Epithelial cell of proximal tubule (primary cell): ENCODE results near the gene FAN1. TPM values are rescaled to one million over a fixed set of nuclear protein-coding genes. Genes with fewer than 3 reads are reported as not detected.

ENCODE experiments used
- DNase-seq: peaks from one replicate; pipeline ENCODE4 v3.0.0-alpha.2; 2011; ENCODE audit warnings: low read depth
- H3K4me3 ChIP-seq: 2 replicates; pipeline ENCODE4 v1.5.1; 2011; ENCODE audit warnings: low read depth, mild to moderate bottlenecking, low read length
- total RNA-seq: library from RNA; depleted of rRNA; stranded (reverse); fragments of >200 nt; gene quantifications from 2 replicates; pipeline ENCODE4 v1.2.3, GENCODE V29; 2015
- TF ChIP-seq, protein P1 (sequence below): conservative IDR thresholded peaks from 2 replicates; pipeline ENCODE4 v1.5.1; 2012; ENCODE audit warnings: low read depth, mild to moderate bottlenecking, low read length

The FAN1 gene
- total RNA-seq, 1 donor from 2014 or later = 9.1 TPM

DNA sequence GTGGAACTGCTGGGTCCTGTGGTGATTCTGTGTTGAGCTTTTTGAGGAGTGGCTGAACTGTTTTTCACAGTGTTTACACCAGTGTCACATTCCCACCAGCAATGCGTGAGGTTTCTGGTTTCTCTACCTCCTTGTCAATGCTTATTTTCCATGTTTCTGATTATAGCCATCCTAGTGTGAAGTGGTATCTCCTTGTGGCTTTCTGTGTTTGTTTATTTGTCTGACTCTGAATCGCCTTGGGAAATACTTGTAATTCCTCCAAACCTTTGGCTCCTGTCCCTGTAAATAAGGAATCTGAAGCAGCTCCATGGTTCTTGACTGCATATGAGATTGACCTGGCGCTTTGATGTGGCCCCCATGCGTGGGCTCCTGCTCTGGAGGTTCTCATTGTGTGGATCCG is 20.6 kb downstream of the FAN1 start:
- H3K4me3 ChIP-seq = no peak overlapping the region
- no peak for DNase-seq
- TF ChIP-seq, protein P1, sequence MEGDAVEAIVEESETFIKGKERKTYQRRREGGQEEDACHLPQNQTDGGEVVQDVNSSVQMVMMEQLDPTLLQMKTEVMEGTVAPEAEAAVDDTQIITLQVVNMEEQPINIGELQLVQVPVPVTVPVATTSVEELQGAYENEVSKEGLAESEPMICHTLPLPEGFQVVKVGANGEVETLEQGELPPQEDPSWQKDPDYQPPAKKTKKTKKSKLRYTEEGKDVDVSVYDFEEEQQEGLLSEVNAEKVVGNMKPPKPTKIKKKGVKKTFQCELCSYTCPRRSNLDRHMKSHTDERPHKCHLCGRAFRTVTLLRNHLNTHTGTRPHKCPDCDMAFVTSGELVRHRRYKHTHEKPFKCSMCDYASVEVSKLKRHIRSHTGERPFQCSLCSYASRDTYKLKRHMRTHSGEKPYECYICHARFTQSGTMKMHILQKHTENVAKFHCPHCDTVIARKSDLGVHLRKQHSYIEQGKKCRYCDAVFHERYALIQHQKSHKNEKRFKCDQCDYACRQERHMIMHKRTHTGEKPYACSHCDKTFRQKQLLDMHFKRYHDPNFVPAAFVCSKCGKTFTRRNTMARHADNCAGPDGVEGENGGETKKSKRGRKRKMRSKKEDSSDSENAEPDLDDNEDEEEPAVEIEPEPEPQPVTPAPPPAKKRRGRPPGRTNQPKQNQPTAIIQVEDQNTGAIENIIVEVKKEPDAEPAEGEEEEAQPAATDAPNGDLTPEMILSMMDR = no peak

DNA sequence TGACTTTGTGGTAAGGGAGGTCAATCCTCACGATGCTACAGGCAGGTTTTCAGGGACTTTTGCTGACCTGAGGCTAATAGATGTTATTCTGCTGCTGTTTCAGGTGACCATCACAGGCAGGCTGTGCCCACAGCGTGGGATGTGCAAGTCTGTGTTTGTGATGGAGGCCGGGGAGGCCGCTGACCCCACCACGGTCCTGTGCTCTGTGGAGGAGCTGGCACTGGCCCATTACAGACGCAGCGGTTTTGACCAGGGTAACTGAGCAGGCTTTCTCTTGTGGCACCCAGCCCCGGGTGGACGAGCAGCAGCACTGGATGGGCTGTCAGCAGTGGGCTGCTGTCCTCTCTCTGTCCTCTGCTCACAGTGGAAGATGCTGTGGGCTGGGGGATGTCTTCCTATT is 22.0 kb downstream of the FAN1 start:
- H3K4me3 ChIP-seq = no peak overlapping the region
- TF ChIP-seq, protein P1 = no peak
- DNase-seq = no peak

DNA sequence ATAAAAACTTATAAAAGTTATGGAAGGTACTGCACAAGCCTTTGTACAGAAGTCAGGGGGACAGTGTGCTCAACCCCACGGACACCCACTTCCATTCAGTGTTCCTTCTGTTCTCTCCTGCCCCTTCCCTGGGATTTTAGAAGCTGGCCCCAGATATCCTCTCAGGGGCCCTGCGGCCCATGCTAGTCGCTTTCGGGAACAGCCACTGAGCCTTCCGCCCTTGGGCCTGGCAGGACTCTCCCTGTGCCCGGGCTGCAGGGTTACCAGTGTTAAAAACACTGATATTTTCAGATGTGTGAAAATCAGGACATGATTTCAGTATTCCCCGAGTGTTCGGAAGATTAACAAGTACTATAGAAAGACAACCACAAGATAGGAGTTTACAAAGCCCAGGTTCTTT is 22.4 kb downstream of the FAN1 start:
- DNase-seq = no peak
- no peak overlapping the region for H3K4me3 ChIP-seq
- TF ChIP-seq, protein P1 = no peak

DNA sequence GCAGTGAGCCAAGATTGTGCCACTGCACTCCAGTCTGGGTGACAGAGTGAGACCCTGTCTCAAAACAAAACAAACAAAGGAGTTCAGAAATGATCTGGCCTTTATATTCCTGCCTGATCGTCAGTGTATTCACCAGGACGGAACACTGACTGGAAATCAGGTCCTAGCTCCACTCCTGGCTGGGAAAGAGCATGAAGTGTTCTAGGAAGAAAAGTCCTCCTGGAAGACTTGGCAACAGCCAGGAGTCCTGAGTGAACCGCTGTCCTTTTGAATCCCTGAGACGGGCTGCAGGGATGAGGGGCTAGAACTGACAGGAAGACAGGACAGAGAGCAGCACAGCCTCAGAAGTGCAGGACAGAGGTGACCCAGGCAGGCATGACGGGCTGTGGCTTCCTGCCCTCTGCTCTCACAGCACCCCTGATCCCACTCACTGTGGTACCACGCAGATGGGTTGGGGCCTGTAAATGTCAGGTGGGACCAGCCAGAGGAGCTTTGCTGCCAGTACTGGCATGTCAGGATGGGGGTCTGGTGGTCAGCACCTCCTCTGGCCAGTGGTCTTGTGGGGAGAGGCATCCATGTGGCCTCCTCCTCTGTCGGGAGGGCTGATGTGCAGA is 23.5 kb downstream of the FAN1 start:
- H3K4me3 ChIP-seq = no peak overlapping the region
- DNase-seq = no peak
- TF ChIP-seq, protein P1 = no peak

DNA sequence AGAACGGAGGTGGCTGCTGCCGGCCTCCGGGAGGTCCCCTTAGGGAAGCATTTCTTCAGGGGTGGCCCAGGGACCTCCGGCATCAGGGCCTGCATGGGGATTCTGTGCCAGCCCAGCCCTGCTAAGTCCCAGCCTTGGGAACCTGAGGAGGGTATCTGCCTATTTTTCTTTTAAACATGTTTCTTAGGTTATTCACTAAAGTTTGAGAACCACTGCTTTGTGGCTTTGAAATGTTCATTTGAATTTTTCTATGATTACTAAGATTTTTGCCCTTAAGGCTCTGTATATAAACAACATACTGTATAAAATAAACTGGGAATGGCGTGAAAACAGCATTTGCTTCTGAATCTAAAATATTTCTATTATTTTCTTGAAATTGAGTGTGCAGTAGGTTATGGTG is 24.4 kb downstream of the FAN1 start:
- no peak for DNase-seq
- no peak overlapping the region for H3K4me3 ChIP-seq
- TF ChIP-seq, protein P1 = no peak

DNA sequence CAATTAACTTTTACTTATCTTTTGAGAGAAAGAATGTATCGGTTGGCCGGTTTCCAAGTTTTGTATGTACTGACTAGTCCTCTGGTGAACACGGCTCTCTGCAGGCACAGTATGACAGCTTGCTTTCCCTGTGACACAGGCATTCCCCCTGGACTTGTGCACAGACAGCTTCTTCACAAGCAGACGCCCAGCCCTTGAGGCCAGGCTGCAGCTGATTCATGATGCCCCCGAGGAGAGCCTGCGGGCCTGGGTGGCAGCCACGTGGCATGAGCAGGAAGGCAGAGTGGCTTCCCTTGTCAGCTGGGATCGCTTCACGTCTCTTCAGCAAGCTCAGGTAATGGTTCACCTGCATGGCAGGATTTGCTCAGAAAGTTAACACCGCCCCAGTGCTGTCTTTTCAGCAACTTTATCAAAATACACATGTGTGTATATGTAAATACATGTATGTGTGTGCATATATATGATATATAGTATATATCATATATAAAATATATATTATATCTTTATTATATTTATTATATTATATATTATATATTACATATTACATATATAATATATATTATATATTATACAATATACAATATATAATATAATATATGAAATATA is 25.5 kb downstream of the FAN1 start:
- TF ChIP-seq, protein P1 = no peak
- no peak for DNase-seq
- H3K4me3 ChIP-seq = no peak overlapping the region

DNA sequence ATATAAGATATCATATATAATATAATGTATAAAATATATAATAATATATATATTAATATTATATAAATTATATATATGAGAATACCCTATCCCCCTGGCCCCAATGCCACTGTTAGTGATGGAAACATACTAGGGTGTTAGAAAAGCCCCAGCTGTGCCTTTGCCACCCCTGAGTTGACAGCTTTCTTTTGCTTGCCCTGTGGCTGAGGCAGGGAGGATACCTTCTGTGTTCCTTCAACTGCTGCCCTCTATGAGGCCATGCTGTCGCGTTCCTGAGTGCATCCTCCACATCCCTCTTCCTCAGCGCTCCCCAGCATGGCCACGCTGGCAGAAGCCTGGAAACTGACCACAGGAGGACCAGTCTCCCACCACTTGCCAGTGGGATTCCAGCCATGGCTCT is 26.3 kb downstream of the FAN1 start:
- DNase-seq = no peak
- TF ChIP-seq, protein P1 = no peak
- no peak overlapping the region for H3K4me3 ChIP-seq
